ENCODE measurements around the gene EXD1. TPM values are rescaled to one million over a fixed set of nuclear protein-coding genes. Genes with fewer than 3 reads are reported as not detected.

The EXD1 gene
- total and polyA plus RNA-seq, 4 donors = 0.04 to 0.15 (median 0.05) TPM; not detected in 1

GRCh38 chr15:41233367-41233771 lies 2.8 kb upstream of the EXD1 start:
- no peak for TF ChIP-seq CTCF (IDR thresholded peaks at IDR 0.05; ENCODE audit: control extremely low read depth, extremely low read depth)
- no peaks in the 10 kb centered on the region for H3K9me3 ChIP-seq (ENCODE audit: control insufficient read depth in 4 of 4, insufficient read depth in 3 of 4, low read length in 3 of 4)
- no peak for ATAC-seq (ENCODE audit: insufficient read depth, low FRiP score)
- H3K4me1 ChIP-seq (ENCODE audit: control insufficient read depth in 5 of 5, insufficient read depth in 5 of 5, low read length in 5 of 5) = peaks cover 0 to 14% (median 6%) of the 10 kb centered on the region in 5 donors
- WGBS, 2 donors = 80 to 96% methylated on average over 1 of the region's 1 CpG
- H3K9ac ChIP-seq (ENCODE audit: insufficient read depth in 1 of 2, low read length in 2 of 2) = peak overlapping the region in 1 of 2 donors; percentile 34
- no peak overlapping the region for H3K4me3 ChIP-seq
- no peaks in the 10 kb centered on the region for H3K27me3 ChIP-seq (ENCODE audit: control insufficient read depth in 3 of 3, insufficient read depth in 3 of 3, low read length in 2 of 3)
- DNase-seq = no peak
- no peak overlapping the region for H3K27ac ChIP-seq (ENCODE audit: low read depth in 1 of 2, low read length in 1 of 2)
- H3K36me3 ChIP-seq (ENCODE audit: control insufficient read depth in 4 of 4, insufficient read depth in 4 of 4, low read length in 4 of 4) = no peaks in the 10 kb centered on the region

GRCh38 chr15:41231422-41232226 lies 1.1 kb upstream of the EXD1 start:
- DNase-seq (peak in 2 of 3 donors; percentile 31 to 56), ATAC-seq (ENCODE audit: insufficient read depth, low FRiP score) (peak; percentile 5)
- H3K4me1 ChIP-seq (ENCODE audit: control insufficient read depth in 5 of 5, insufficient read depth in 5 of 5, low read length in 5 of 5) = peaks cover 0 to 14% (median 6%) of the 10 kb centered on the region in 5 donors
- no peak for TF ChIP-seq CTCF (IDR thresholded peaks at IDR 0.05; ENCODE audit: control extremely low read depth, extremely low read depth)
- H3K36me3 ChIP-seq (ENCODE audit: control insufficient read depth in 4 of 4, insufficient read depth in 4 of 4, low read length in 4 of 4) = no peaks in the 10 kb centered on the region
- peak overlapping the region; percentile 81 to 94 for H3K9ac ChIP-seq (ENCODE audit: insufficient read depth in 1 of 2, low read length in 2 of 2)
- H3K4me3 ChIP-seq = peak overlapping the region; percentile 71
- H3K27me3 ChIP-seq (ENCODE audit: control insufficient read depth in 3 of 3, insufficient read depth in 3 of 3, low read length in 2 of 3) = no peaks in the 10 kb centered on the region
- WGBS, 2 donors = 3 to 7% methylated on average over 28 of the region's 28 CpGs
- H3K9me3 ChIP-seq (ENCODE audit: control insufficient read depth in 4 of 4, insufficient read depth in 3 of 4, low read length in 3 of 4) = no peaks in the 10 kb centered on the region
- H3K27ac ChIP-seq (ENCODE audit: low read depth in 1 of 2, low read length in 1 of 2) = peak overlapping the region; percentile 90 to 97

- Histone ChIP-seq H3K4me1 (ENCODE audit: control insufficient read depth in 5 of 5, insufficient read depth in 5 of 5, low read length in 5 of 5) (peaks cover 0 to 14% (median 6%) of the 10 kb centered on the region in 5 donors), H3K36me3 (ENCODE audit: control insufficient read depth in 4 of 4, insufficient read depth in 4 of 4, low read length in 4 of 4) (no peaks in the 10 kb centered on the region), H3K9me3 (ENCODE audit: control insufficient read depth in 4 of 4, insufficient read depth in 3 of 4, low read length in 3 of 4) (no peaks in the 10 kb centered on the region), H3K27ac (ENCODE audit: low read depth in 1 of 2, low read length in 1 of 2) (peak overlapping the region in 1 of 2 donors; percentile 79), H3K27me3 (ENCODE audit: control insufficient read depth in 3 of 3, insufficient read depth in 3 of 3, low read length in 2 of 3) (no peaks in the 10 kb centered on the region), H3K4me3 (no peak overlapping the region), H3K9ac (ENCODE audit: insufficient read depth in 1 of 2, low read length in 2 of 2) (no peak overlapping the region)
- no peak for TF ChIP-seq CTCF (IDR thresholded peaks at IDR 0.05; ENCODE audit: control extremely low read depth, extremely low read depth)
- no peak for DNase-seq
- whole genome bisulfite sequencing, 2 donors = 28 to 33% methylated on average over 10 of the region's 10 CpGs
- ATAC-seq (ENCODE audit: insufficient read depth, low FRiP score) = no peak
These were observed 260 bp downstream of the EXD1 start for GRCh38 chr15:41230345-41230649.

All from lung (tissue), 12 donors.